GM21737 (cell line): ENCODE data around the gene DENND6B.
"Not testable (repeated sequence)": the region's sequence is repeated elsewhere in the genome, so short reads cannot be mapped to it uniquely, and the experiment has no call there.

ENCODE experiments used
- ATAC-seq: cut with Tn5 transposase; IDR thresholded peaks from one replicate; pipeline ENCODE4 v1.9.1; 2021; ENCODE audit warnings: mild to moderate bottlenecking, moderate library complexity; ENCODE audit not compliant: unreplicated experiment

The DENND6B gene

GRCh38 chr22:50339945-50340879 is 13.4 kb upstream of the DENND6B start:
- ATAC-seq = no peak

GRCh38 chr22:50338860-50339462 is 12.1 kb upstream of the DENND6B start:
- ATAC-seq = no peak

GRCh38 chr22:50338042-50338573 is 11.3 kb upstream of the DENND6B start:
- no peak for ATAC-seq

GRCh38 chr22:50337262-50338041 is 10.6 kb upstream of the DENND6B start:
- no peak for ATAC-seq

- ATAC-seq = not testable (repeated sequence)
Measured at GRCh38 chr22:50334433-50334832, 7.6 kb upstream of the DENND6B start.

GRCh38 chr22:50329236-50329635 is 2.4 kb upstream of the DENND6B start:
- ATAC-seq = no peak

- no peak for ATAC-seq
Measured at GRCh38 chr22:50327711-50328019, 853 bp upstream of the DENND6B start.

GRCh38 chr22:50326225-50326955 is 422 bp downstream of the DENND6B start:
- peak; percentile 2 for ATAC-seq

- no peak for ATAC-seq
Measured at GRCh38 chr22:50325444-50326224, 1.2 kb downstream of the DENND6B start.

- ATAC-seq = no peak
Measured at GRCh38 chr22:50323900-50324299, 2.9 kb downstream of the DENND6B start.

- not testable (repeated sequence) for ATAC-seq
Measured at GRCh38 chr22:50322382-50323104, 4.3 kb downstream of the DENND6B start.

- ATAC-seq = no peak
Measured at GRCh38 chr22:50320671-50321325, 6.0 kb downstream of the DENND6B start.

GRCh38 chr22:50320116-50320515 is 6.7 kb downstream of the DENND6B start:
- ATAC-seq = no peak

GRCh38 chr22:50319503-50319951 is 7.3 kb downstream of the DENND6B start:
- no peak for ATAC-seq

- ATAC-seq = no peak
Measured at GRCh38 chr22:50318698-50319411, 8.0 kb downstream of the DENND6B start.

GRCh38 chr22:50318356-50318697 is 8.5 kb downstream of the DENND6B start:
- no peak for ATAC-seq

- ATAC-seq = no peak
Measured at GRCh38 chr22:50317674-50318073, 9.1 kb downstream of the DENND6B start.

GRCh38 chr22:50317178-50317577 is 9.6 kb downstream of the DENND6B start:
- no peak for ATAC-seq
